ENCODE results near the gene PPP2R2C.
A peak's percentile ranks its signal among the peaks of the same experiment; 100 is the strongest.

Gene PPP2R2C

DNA sequence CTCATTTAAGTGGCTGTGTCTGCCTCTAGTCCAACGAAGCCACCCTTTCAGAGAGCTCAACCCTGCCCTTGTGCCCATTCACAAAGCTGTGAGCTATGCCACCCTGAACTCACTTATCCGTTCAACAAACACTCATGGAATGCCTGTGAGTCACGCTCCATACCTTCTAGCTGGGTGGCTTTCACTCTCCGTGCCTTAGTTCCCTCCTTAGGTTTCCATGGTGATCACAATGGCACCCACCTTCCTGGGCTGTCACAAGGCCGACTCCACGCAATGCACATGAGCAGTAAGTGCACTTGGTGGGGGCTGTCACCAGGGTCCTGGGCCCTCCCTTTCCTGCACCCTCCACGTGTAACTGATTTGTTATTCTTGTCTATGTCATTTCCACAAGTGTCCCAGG is 37.2 kb upstream of the PPP2R2C start:
- TF ChIP-seq, protein P1, sequence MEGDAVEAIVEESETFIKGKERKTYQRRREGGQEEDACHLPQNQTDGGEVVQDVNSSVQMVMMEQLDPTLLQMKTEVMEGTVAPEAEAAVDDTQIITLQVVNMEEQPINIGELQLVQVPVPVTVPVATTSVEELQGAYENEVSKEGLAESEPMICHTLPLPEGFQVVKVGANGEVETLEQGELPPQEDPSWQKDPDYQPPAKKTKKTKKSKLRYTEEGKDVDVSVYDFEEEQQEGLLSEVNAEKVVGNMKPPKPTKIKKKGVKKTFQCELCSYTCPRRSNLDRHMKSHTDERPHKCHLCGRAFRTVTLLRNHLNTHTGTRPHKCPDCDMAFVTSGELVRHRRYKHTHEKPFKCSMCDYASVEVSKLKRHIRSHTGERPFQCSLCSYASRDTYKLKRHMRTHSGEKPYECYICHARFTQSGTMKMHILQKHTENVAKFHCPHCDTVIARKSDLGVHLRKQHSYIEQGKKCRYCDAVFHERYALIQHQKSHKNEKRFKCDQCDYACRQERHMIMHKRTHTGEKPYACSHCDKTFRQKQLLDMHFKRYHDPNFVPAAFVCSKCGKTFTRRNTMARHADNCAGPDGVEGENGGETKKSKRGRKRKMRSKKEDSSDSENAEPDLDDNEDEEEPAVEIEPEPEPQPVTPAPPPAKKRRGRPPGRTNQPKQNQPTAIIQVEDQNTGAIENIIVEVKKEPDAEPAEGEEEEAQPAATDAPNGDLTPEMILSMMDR (IDR thresholded peaks at IDR 0.05; ENCODE audit: extremely low read depth, missing control alignments), result no peak
- DNase-seq (ENCODE audit: low spot score), result no peak

DNA sequence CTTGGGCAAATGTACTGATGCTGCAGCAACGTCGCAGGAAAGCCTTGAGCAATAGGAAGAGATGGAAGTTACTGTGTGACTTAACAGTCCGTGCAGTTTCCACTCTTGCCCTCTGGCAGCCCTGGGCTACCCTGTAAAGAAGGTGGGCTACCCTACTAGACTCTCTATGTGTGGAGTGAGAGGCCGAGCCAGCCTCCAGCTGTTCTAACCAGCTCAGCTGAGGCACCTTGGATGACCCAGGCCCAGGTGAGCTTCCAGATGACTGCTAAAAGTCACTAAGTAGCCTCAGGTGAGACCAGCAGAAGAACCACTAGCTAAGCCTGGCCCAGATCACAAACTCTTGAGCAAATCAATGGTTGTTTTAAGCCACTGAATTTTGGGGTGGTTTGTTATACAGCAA is 34.9 kb upstream of the PPP2R2C start:
- TF ChIP-seq, protein P1 (IDR thresholded peaks at IDR 0.05; ENCODE audit: extremely low read depth, missing control alignments), result no peak
- no peak for DNase-seq (ENCODE audit: low spot score)

DNA sequence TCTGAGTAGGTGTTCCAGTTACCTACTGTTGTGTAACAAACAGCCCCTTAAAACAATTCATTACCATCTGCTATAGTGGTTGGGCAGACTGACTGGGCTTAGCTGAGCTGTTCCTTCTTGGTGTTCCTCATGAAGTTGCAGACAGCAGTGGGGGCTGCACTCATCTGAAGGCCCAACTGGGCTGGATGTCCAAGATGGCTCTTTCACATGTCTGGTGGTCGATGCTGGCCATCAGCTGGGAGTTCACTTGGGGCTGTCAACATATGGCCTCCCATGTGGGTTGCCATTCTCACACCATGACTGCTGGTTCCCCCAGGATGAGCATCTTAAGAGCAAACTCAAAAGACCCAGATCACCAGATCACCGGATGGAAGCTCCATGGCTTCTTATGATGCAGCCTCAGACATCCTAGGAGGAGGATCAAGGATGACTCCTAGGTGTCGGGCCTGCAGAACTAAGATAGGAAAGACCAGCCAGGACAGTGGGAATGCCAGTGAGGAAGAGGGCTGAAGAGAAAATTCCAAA is 34.3 kb upstream of the PPP2R2C start:
- TF ChIP-seq, protein P1 (IDR thresholded peaks at IDR 0.05; ENCODE audit: extremely low read depth, missing control alignments), result no peak
- no peak for DNase-seq (ENCODE audit: low spot score)

DNA sequence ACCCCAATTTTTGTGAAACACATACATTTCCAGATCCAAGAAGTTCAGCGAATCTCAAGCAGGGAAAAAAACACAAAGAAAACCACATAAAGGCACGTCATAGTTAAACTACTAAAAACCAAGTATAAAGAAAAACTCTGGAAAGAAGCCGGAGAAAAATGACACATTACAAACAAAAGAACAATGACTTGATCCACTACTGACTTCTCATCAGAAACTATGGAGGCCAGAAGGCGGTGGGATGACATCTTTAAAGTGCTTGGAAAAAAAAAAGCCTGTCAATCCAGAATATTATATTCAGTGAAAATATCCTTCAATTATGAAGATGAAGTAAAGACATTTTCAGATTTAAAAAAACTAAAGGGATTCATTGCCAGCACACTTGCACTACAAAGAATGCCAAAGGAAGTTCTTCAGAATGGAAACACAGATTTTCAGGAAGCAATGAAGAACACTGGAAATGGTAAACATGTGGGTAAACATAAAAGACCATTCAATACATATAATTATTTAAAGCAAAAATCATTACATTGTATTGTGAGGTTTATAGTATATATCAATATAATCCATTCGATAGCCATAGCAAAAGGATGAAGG is 32.6 kb upstream of the PPP2R2C start:
- TF ChIP-seq, protein P1 (IDR thresholded peaks at IDR 0.05; ENCODE audit: extremely low read depth, missing control alignments), result no peak
- DNase-seq (ENCODE audit: low spot score), result no peak

DNA sequence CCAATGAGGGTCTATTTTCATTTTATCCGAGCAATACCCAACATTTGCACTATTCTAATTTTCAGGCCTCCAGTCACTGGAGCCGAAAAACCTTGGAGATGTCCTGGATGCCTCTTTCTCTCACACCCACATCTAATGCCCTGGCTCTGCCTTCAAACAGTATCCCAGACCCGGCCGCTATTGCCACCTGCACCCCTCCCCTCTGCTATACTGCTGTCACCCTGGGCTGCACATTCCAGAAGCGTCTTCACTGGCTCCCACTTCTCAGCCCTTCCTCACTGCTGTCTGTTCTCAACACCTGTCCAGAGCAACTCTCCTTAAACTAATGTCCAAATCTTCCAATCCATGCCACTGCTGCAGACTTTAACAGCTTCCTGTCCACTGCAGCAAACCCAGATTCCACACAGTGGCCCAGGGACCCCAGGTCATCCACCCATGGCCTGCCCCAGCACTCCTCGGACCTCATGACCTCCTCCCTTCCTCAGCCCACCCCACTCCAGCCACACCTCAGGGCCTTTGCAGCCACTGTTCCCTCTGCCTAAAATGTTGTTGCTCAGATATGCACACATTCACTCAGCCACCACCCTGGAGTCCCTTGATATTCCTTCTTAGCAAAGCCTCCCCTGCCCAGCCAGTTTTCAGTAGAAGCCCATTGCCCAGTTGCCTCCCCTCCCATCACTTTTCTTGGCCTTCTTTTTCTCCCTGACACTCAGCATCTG is 30.5 kb upstream of the PPP2R2C start:
- TF ChIP-seq, protein P1 (IDR thresholded peaks at IDR 0.05; ENCODE audit: extremely low read depth, missing control alignments), result no peak
- DNase-seq (ENCODE audit: low spot score), result no peak

DNA sequence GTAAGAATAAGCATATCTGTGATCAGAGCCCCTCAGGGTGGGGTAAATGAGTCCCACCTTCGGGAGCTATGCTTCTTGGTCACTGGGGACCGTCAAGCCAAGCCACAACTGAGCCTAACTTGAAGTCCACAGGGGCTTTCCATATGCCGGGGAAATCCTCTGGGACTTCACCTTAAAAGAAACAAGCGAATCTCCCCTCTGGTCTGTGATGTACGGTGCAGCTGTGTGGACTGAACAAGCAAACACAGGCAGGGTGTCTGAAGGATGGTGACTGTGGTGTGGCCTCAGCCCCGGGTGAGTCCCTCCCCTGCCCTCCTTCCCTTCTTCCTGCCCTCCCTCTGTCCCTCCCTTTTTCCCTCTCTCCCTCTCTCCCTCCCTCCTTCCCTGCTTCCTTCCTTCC is 29.7 kb upstream of the PPP2R2C start:
- peak; percentile 25 for DNase-seq (ENCODE audit: low spot score)
- TF ChIP-seq, protein P1 (IDR thresholded peaks at IDR 0.05; ENCODE audit: extremely low read depth, missing control alignments), result no peak

DNA sequence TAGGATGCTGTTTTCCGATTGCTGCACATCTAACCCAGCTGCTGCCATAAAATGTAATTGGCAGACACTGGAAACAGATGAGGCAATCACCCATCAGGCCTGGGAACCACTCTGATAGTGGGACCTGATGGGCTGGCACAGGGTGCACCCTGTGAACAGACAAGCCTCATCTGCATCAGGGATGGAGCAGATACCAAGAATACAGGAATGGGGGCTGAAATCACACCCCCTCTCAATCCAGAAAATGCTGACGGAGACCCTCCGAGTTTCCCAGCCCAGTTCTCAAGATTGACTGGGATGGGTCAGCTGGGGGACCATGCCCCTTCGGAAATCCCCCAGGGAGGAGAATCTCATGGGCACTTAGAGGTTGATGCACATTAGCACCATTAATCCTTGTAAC is 28.8 kb upstream of the PPP2R2C start:
- no peak for DNase-seq (ENCODE audit: low spot score)
- TF ChIP-seq, protein P1 (IDR thresholded peaks at IDR 0.05; ENCODE audit: extremely low read depth, missing control alignments), result no peak

All from GM20000 (cell line).